ENCODE measurements around the gene AMPH.

Gene AMPH

DNA sequence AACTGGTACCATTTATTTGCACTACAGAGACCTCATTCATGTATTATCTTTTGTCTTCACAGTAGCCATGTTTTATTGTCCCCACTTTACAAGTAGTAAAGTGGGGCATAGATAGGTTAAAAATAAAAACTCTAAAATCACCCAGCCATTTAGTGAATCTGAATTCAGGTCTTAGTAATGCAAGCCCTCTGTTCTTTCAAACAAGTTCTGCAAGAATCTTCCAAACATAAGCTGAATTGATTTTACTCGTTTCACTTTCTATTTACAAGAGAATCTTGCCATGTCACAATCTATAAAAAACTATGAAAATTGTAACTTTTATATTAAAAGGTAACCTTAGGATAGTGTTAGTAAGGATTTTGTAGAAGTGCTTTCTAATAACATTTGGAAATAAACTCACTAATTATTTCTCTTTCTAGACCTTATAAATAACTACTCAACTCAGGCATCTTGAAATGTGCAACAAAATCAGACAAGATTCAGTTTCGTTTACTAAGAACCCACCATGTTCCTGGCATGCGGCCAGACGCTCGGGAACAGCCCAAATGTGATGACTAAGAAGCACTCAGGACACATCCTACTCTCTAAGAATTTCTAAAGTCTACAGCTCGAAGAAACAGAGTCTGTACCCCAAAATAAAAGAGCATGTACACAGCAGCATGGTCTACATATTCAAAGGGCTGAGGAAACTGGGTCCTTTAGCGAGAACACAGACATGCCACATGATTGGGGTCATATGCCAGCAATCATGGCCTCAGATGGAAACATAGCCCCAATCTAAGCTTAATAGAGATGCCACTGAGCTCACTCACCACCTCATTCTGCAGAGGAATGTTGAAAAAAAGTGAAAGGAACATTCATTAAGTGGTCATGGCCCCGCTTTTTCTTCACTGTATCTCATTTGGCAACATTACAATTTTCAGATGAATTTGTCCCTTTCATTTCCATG, 167.6 kb downstream of the AMPH start:
- DNase-seq (ENCODE audit: low read depth in 2 of 2): peak; percentile 39 to 73

DNA sequence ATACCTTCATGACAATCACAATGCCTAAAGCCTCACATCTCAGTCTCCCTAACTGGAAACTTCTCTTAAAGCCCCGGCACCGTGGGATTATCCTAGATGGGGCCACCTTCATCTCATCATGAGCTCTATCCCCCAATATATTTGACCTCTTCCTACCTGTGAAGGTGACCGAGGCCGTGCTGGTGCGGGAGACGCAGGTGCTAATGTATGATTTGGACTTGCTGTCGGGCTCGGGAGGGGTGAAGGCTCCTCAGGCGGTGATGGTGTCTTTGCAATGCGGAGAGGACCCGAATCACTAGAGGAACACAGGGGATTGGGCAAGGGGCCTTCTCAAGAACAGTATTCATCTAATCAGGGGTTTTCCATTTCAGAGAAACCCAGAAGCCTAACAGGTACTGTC, 168.4 kb downstream of the AMPH start:
- DNase-seq (ENCODE audit: low read depth in 2 of 2): no peak

DNA sequence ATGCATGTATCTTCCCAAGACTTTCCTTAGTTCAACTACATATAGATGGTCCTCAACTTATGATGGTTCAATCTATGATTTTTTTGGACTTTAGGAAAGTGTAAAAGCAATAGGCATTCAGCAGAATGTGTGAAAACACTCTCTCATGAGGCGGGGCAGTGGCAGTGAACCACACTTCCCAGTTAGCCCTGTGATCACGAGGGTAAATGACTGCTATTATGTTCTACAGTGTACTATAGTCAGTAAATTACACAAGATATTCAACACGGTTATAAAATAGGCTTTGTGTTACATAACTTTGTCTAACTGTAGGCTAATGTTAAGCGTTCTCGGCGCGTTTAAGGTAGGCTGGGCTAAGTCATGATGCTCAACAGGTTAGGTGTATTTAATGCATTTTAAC, 169.3 kb downstream of the AMPH start:
- DNase-seq (ENCODE audit: low read depth in 2 of 2): no peak

DNA sequence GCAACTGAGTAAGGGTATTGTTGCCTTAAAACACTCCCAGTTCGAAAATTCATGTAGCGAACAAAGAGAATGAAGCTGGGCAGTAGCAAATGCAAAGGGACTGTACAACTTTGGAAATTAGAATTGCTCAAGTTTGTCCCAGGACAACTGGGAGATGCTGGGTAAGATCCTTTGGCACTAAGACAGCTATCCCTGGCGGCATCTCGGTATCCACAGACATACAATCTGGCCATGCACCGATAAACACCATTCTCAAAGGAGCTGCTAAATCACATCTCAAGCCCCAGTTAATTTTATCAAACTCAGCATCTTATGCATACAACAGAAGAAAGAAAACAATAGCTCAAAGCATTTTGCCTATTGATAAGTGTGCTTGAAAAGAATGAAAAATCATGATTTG, 177.3 kb downstream of the AMPH start:
- DNase-seq (ENCODE audit: low read depth in 2 of 2): no peak

DNA sequence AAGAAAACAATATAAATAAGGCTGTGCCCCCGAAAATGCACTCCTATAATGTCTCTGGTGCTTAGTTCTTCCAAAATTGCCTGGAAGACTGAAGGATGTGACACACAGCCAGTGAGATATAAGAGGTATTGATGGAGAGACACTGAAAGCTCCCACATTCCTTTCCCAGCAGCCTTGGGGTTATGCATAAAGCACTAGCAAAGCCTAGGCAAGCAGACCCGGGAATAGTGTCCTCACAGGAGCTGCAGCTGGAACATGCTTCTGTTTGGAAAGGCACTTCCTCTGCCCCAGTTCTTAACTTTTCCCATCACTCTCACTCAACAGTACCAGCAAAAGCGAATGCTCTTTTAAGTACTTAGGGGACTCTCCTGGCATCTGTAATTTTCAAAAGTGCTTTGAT, 178.0 kb downstream of the AMPH start:
- DNase-seq (ENCODE audit: low read depth in 2 of 2): no peak

DNA sequence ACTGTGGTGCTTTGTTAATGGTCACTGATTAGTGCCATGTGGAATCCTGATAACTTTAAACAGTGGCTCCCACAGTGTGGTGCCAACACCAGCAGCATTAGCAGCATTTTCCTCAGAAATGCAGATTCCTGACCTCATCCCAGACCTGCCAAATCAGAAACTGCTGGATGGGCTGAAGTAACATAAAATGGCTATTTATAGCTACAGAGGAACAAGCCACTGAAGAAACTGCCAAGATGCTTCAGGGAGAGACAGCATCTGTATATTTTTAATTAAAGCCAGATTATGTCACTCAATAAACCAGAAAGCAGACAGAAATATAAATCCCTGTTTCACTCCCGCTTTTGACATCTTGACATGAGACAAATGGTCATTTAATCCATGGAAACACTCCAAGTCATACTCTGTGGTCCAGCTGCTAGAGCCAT, 178.5 kb downstream of the AMPH start:
- no peak for DNase-seq (ENCODE audit: low read depth in 2 of 2)

DNA sequence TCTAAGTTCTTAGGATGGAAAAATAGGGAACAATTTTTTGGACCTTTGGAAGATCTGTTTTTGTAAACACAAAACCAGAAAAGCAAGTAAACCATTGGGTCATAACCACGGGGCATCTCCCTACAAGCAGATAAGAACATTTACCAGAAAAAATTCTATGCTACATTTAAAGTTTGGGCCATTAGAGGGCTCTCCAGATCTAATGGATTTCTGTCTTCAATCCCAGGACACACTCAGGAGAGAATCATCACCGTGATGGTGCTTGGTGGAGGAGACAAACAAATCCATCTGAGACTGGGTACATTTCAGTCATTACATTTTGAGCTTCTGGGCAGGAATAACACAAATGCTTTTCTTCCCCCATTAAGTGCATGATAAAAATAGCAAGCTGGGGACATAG, 179.3 kb downstream of the AMPH start:
- DNase-seq (ENCODE audit: low read depth in 2 of 2): no peak

DNA sequence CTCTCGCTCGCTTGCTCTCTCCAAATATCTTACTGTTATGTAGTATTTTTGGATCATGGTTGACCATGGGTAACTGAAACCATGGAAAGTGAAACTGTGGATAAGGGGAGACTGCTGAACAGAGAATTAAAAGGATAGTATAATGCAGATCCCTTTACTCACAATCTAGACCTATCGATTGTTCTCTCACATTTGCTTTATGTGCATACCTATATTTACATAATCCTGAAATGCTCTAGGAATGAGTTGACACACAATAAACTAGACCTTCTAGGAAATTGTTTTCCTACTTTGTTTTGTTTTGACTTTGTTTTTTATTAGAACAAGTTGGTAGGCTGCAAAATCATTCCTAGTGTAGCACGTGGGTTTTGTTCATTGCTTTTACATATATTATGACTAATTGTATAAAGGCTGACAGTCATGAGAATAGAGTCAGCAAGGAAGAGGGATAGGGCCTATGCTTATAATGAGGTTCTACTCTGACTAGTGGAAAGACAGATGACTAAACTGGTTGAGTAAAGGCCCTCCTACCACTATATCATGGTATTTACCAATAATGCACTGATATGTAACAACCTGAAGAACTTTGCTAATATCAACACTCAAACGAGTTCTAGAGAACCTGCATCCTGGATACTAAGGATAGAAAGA, 182.5 kb downstream of the AMPH start:
- DNase-seq (ENCODE audit: low read depth in 2 of 2): no peak

DNA sequence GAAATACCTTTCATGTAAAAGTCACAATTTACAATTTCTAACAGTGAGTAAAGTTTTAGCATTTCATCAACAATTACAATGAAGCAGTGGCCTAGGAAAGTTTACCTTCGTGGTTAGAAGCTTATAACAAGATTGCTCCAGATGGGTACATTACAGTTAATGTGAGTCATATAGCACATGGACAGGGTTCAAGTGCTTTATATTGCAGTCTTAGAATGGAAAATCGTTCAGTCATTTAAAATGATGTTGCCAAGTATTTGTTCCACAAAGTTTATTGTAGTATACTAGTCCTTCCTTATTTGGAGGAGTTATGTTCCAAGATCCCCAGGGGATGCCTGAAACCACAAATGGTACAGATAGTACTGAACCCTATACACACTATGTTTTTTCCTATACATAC, 183.1 kb downstream of the AMPH start:
- no peak for DNase-seq (ENCODE audit: low read depth in 2 of 2)

DNA sequence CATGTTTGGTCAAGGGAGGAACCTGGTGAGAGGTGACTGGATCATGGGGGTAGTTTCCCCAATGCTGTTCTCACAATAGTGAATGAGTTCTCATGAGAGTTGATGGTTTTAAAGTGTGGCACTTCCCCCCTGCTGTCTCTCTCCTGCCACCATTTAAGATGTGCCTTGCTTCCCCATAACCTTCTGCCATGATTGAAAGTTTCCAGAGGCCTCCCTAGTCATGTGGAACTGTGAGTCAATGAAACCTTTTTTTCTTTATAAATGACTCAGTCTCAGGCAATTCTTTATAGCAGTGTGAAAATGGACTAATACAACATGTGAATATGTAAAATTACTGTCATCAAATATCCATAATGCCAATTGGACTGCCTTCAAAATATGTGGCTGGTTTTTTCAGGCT, 192.2 kb downstream of the AMPH start:
- no peak for DNase-seq (ENCODE audit: low read depth in 2 of 2)

DNA sequence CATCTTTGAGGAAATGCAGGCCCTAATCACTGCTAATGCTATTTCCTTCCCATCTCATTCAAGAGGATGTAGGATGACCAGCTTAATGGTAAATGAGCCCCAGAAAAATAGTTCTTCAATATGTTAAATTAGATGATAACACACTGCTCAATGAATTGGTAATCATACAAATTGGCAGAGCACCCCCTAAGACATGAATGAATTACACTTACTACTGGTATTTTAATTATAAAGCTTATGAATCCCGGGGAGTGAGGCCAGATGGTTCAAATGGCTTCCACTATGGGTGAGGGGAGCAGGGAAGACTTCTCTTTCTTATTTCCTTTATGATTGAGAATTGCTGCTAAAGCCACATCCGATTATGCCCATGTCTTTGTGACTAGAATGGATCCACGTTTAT, 198.5 kb downstream of the AMPH start:
- no peak for DNase-seq (ENCODE audit: low read depth in 2 of 2)

DNA sequence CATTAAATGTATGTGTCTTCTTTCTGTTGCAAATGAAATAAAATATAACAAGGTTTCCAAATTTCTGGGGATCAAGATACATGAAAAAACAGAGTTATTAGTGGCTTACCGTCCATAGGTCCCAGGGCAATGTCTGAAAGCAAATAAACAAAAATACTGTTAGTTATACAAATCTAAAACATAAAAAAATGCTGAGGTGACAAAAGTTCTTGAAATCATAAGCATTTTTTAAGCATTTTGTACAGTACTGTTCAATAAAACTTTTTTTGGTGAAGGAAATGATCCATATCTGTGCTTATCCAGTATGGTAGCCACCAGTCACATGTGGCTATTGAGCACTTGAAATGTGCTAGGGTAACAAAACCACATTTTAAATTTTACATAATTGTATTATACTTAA, 199.1 kb downstream of the AMPH start:
- no peak for DNase-seq (ENCODE audit: low read depth in 2 of 2)

DNA sequence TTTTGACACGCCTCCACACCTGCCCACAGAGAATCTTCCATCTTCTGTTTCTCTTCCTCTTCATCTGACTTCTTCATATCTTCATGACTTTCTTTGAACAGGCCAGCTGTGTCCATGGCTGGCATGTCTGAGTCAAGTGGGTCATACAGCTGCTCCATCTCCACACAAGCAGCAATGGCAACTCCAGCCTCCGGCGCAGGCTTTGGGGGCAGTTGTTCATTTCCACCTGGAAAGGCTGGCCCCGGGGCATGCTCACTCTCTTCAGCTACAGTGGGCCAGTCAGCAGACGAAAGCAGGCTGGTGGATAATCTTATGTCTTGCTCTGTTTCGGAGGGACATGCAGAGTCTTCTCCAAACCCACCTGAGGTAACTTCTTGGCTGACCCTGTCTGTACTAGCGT, 202.1 kb downstream of the AMPH start:
- no peak for DNase-seq (ENCODE audit: low read depth in 2 of 2)

DNA sequence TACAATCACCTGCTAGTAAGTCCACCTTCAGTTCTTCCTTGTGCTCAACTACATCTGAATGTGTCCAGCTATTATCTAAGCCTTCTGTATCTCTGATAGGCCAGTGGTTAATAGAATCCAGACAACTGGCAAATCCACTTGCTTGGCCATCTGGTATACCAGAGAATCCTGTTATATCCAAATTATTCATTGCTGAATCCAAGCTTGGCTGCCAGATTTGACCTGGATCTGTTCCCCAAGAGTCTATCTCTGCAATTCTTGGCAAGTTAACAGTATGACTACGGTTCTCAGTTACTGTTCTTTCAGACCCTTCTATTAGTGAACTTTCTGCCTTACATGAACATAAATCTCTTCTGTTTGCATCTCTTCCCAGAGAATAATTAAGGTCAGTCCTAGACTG, 203.1 kb downstream of the AMPH start:
- no peak for DNase-seq (ENCODE audit: low read depth in 2 of 2)

DNA sequence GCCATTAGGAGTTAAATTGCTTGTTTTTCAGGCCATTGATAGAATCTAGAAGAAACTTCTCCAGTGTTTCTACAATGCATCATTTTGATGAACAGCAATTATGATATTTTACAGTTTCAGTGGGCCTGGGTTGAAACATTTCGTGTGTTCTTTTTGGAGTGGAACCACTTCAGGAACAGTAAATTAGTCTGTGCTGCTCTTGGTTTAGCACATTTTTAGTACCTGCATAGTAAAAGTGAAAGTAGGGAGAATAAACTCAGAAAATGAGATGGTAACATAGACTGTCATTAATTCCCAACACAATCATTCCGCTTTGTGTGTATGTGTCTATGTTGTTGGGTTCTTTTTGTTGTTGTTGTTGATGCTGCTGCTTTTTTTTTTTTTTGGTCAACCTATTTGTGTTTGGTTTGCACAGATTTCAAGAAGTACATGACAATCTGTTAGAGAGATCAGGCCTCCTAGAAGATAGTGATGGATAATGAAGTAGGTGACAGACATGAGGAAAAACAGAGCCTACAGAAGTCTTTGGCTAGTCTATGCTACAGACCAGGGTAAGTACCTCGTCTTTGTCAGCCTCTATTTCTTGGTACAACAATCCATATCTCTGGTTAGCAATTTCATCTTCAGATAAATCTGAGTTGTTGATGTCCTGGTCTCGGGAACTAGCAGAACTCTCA, 203.8 kb downstream of the AMPH start:
- DNase-seq (ENCODE audit: low read depth in 2 of 2): no peak

DNA sequence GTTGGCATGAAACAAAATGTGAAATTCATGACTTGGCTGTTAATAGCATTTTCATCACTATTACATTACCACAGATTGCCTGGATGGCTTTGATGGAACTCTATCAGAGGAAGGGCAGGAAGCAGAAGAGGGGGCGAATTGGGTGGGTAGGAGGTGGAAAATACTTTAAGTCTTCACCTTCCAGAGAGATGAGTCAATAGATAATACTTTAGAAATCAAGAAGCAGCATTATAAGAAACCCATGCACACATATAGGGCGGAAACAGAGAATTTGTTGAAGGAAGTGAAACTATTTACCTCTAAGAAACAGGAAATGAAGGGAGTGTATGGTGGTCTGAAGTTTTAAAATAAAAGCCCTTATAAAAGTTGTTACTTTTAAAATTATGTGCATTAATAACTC, 205.7 kb downstream of the AMPH start:
- DNase-seq (ENCODE audit: low read depth in 2 of 2): no peak

DNA sequence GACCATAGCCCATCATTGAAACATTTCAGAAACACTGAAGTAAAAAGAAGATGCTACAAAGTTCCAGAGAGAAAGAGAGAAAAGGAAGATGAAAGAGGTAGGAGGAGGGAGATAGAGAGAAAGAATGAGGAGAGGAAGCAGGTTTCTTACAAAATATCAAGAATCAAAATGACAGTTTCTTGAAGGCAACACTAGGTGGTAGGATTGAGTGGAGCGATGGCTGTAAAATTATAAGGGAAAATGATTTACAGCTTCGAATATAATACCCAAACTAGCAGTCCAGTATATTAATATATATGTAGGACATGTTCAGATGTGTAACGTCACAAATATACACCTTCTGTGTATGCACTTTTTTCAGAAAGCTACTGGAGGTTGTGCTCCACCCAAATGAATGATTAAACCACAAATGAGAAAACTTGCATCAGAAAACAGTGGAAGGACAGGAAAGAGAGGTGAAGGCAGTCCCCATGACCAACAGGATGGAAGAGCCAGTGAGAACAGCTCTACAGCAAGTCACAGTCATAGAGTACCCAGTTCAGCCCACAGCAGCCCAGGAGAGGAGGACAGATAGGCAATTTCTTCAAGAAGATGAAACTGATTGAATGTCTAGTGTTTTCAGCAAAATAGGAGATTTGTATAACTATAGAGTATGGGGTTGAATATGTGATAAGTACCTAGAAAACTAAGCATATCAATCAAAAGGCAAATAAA, 206.3 kb downstream of the AMPH start:
- DNase-seq (ENCODE audit: low read depth in 2 of 2): no peak

DNA sequence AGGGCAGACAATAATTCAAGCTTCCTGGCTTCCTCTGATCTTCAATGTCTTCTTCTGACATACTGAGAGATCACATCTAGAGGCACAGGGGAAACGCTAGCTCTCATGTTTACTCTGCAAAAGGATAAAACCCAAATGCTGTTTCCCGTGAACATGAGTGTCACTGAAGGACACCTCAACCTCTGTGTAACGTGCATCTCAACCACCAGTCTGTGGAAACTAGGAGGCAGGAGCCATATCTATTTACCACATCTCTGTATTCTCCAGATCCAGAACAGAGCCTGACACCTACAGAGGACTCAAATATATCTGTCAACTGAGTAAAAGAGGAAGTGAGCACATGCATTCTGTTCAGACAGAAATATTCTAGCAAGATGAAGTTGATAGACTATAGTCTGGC, 217.4 kb downstream of the AMPH start:
- no peak for DNase-seq (ENCODE audit: low read depth in 2 of 2)

DNA sequence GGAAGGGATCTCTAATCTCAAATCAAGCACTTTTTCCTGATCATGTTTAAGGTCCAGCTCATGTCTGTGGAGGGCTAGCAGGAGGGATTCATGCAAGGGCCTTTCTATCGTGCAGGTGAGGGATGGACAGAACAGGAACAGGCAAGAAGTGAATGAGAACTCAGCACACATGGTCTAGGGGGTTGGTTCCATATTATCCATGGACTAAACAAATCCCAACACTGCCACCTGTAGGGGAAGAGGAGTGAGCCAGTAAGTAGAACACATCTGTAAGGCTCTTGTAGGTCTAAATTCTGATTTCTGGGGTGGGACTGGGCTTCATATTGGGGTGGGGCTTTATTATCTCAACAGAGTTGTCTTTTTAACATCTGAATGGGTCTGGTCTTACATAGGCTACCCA, 219.8 kb downstream of the AMPH start:
- no peak for DNase-seq (ENCODE audit: low read depth in 2 of 2)

DNA sequence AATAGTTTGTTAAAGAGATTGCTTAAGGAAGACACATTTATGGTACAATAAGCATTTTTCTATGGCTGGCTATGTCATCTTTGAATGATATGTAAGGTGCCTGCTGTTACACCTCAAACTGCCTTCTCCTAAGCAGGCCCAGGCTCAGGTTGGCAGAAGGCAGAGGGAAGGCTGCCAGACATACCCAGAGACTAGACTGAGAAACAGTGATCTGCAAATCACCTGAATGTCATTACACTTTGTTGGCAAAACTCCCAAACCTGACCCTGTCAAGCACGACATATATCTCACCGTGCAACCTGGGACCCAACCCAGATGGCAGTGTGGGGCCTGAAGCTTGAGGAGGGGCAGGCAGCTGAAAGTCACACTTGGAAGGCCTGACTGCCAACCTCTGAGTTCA, 221.1 kb downstream of the AMPH start:
- DNase-seq (ENCODE audit: low read depth in 2 of 2): no peak

DNA sequence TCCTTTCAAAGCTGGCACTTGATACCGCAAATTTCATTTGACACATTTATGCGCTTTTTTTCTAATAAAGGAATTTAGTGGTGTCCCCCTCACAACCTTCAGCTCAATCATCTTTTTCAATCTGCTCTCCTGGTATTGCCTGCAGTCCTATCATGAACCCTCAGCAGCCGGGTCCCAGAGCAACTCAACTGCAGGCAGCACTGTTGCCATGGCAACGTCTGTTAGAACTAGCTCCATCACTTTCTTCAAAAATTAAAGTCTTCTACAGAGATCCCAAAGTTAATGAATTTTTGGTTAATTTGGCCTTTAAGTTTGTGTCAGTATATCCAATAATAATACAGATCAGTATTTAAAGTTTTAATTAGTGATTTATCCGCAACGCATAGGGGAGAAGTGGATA, 221.6 kb downstream of the AMPH start:
- DNase-seq (ENCODE audit: low read depth in 2 of 2): no peak

DNA sequence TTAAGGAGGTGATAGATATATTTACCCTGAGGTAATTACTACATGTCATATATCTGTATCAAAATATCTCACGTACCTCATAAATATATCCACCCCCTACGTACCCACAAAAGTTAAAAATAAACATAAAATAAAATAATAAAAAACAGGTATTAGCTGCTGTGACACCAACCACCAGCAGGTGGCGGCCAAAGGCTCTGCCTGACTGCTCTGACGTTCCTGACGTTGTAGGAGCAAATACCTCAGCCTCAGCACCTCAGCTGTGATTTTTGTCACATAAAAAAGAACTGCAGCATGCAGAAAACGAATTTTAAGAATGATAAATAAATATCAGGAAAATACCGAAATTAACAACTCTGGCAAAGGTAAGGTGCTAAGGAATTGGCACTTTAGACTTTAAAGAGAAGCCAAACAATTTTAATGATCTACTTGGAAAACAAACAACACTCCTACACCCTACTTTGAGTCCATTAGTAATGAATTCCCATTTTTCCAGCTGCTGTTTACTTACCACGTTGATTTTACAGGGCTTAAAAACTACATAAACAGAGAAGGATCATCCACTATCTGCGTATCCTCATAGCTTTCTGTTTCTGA, 232.3 kb downstream of the AMPH start:
- DNase-seq (ENCODE audit: low read depth in 2 of 2): peak; percentile 13 to 30

Measured in stimulated activated CD8-positive, alpha-beta memory T cell treated with anti-CD3 and anti-CD28 coated beads, Interleukin-7, amount 100 ng/mL, for 1 hour (primary cell).